MM.1S (cell line): ENCODE data around the gene EIF1AX.

Experiments used
- EZH2 ChIP-seq: fragments of 300-600 bp; sonication (generic); optimal IDR thresholded peaks from 2 replicates; pipeline ENCODE3; 2017; ENCODE audit warnings: low read depth, mild to moderate bottlenecking, antibody characterized with exemption, low read length, mixed read lengths
- TF ChIP-seq, protein P1 (sequence below): fragments of 300-600 bp; sonication (generic); IDR thresholded peaks from 2 replicates; pipeline ENCODE4 v1.5.1; 2016; ENCODE audit warnings: antibody characterized with exemption, low read length, mixed read lengths

DNA sequence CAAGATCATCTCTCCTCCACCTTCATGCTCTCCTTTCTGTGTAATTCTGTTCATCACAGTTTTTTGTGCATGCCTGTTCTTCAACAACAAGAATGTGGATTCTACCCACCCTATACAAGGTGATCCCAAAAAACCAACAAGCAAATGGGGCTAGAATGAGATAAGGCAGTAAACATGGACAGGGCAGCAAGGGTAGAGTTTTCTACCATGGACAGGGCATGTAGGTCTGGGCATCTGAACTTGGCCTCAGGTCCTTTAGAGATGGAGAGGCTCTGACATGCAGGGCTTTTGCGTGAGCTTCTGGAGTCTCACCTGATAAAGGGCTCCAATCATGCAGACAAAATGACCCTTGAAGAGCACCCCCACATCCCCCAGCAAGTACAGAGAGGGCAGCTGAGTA, 61.4 kb downstream of the EIF1AX start:
- TF ChIP-seq EZH2 = no peak
- TF ChIP-seq, protein P1, sequence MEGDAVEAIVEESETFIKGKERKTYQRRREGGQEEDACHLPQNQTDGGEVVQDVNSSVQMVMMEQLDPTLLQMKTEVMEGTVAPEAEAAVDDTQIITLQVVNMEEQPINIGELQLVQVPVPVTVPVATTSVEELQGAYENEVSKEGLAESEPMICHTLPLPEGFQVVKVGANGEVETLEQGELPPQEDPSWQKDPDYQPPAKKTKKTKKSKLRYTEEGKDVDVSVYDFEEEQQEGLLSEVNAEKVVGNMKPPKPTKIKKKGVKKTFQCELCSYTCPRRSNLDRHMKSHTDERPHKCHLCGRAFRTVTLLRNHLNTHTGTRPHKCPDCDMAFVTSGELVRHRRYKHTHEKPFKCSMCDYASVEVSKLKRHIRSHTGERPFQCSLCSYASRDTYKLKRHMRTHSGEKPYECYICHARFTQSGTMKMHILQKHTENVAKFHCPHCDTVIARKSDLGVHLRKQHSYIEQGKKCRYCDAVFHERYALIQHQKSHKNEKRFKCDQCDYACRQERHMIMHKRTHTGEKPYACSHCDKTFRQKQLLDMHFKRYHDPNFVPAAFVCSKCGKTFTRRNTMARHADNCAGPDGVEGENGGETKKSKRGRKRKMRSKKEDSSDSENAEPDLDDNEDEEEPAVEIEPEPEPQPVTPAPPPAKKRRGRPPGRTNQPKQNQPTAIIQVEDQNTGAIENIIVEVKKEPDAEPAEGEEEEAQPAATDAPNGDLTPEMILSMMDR = no peak
